Caco-2 (cell line): ENCODE data around the gene PARD3. TPM values are rescaled to one million over a fixed set of nuclear protein-coding genes. Genes with fewer than 3 reads are reported as not detected.

Source experiments
- BruUV-seq: library from RNA; stranded (reverse); fragments of 400-500 nt; replicated peaks from 2 replicates; lab custom pipeline; 2021; lab: Mats Ljungman, UMichigan
- CTCF ChIA-PET: fragments of 300-600 bp; sonication (Branson Sonifier 250); formaldehyde crosslinking; loops from one replicate; lab custom pipeline; 2022; ENCODE audit warnings: antibody characterized with exemption; lab: Charles Lee
- POLR2A ChIA-PET: fragments of 300-600 bp; sonication (Branson Sonifier 250); formaldehyde crosslinking; loops from one replicate; lab custom pipeline; 2022; ENCODE audit warnings: antibody characterized with exemption; lab: Charles Lee
- DNase-seq, 2 experiments: peaks; one replicate each; pipeline versions ENCODE4 v3.0.0 to v3.0.0-alpha.2; 2020 to 2022
- H3K27me3 ChIP-seq: replicated peaks from 2 replicates; pipeline ENCODE4 v1.6.0; 2011; ENCODE audit warnings: low read length; ENCODE audit not compliant: control insufficient read depth, insufficient read depth
- H3K36me3 ChIP-seq: 2 replicates; pipeline ENCODE4 v1.5.1; 2011; ENCODE audit warnings: low read length; ENCODE audit not compliant: control insufficient read depth, insufficient read depth
- H3K4me1 ChIP-seq: fragments of 250-450 bp; sonication (Bioruptor Pico); 2 replicates; pipeline ENCODE4 v1.5.1; 2020; ENCODE audit warnings: mild to moderate bottlenecking
- H3K4me3 ChIP-seq: 2 replicates; pipeline ENCODE4 v1.5.1; 2011; ENCODE audit warnings: low read depth, mild to moderate bottlenecking, control low read depth, low read length
- H3K9me3 ChIP-seq: fragments of 250-450 bp; sonication (Bioruptor Pico); 2 replicates; pipeline ENCODE4 v1.5.1; 2020; ENCODE audit warnings: mild to moderate bottlenecking, moderate library complexity
- H3K27ac Mint-ChIP-seq: one replicate; pipeline ENCODE4 v1.8.0; 2022; ENCODE audit warnings: mixed read lengths; ENCODE audit not compliant: unreplicated experiment
- H3K27me3 Mint-ChIP-seq: one replicate; pipeline ENCODE4 v1.8.0; 2022; ENCODE audit warnings: mixed read lengths; ENCODE audit not compliant: insufficient read depth, unreplicated experiment
- H3K36me3 Mint-ChIP-seq: one replicate; pipeline ENCODE4 v1.8.0; 2022; ENCODE audit warnings: mild to moderate bottlenecking, mixed read lengths; ENCODE audit not compliant: insufficient read depth, unreplicated experiment
- H3K4me1 Mint-ChIP-seq: one replicate; pipeline ENCODE4 v1.8.0; 2022; ENCODE audit warnings: low read depth, mixed read lengths; ENCODE audit not compliant: unreplicated experiment
- H3K4me3 Mint-ChIP-seq: one replicate; pipeline ENCODE4 v1.8.0; 2022; ENCODE audit warnings: mild to moderate bottlenecking, moderate library complexity, mixed read lengths; ENCODE audit not compliant: unreplicated experiment
- H3K9me3 Mint-ChIP-seq: one replicate; pipeline ENCODE4 v1.8.0; 2022; ENCODE audit warnings: mixed read lengths; ENCODE audit not compliant: unreplicated experiment
- intact Hi-C: fragments of 100-400 bp; cut with micrococcal nuclease; formaldehyde crosslinking; loops from one replicate; pipeline ENCODE4 v1.10.0; 2022; ENCODE audit not compliant: unreplicated experiment
- total RNA-seq: library from RNA; stranded (reverse); gene quantifications from 2 replicates; pipeline ENCODE4 v1.2.3, GENCODE V29; 2022
- TF ChIP-seq, protein P1 (sequence below), 2 experiments: fragments of 200-600 bp in 1 of 2; IDR thresholded peaks; 1 replicate in 1 of 2; 2 replicates in 1 of 2; pipeline versions ENCODE4 v1.5.1 to v1.8.0; 2011 to 2022; ENCODE audit warnings: antibody characterized with exemption in 1 of 2, control low read depth in 1 of 2, inconsistent platforms in 1 of 2, low read depth in 1 of 2, low read length in 1 of 2, mild to moderate bottlenecking in 1 of 2, moderate library complexity in 1 of 2; ENCODE audit not compliant: insufficient read depth in 1 of 2, severe bottlenecking in 1 of 2, unreplicated experiment in 1 of 2

The PARD3 gene
- total RNA-seq, 1 experiment from 2014 or later = 80.7 TPM

DNA sequence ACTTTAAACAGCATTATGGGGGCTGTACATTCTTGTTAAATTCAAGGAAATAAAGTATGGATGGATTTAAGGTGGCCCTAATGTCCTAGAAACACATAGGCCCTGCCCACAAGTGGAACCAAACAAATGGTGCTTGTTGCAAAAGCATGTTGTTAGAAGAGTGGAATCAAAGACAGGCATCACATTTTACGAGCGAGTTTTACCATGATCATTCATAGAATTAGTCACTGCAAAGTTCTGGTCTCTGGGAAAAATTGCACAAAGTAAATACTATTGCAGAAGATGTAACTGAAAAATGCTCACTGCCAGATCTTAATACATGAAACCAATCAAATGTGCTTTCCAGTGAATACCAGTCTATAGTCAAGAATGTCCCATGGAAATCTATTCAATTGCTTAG is 677.1 kb downstream of the PARD3 start:
- intact Hi-C loops = no loop called here
- no peaks in the 10 kb centered on the region for H3K4me1 ChIP-seq
- Mint-ChIP-seq H3K27me3 (no peaks in the 10 kb centered on the region), H3K4me1 (no peaks in the 10 kb centered on the region), H3K36me3 (no peaks in the 10 kb centered on the region), H3K27ac (no peak overlapping the region), H3K9me3 (no peaks in the 10 kb centered on the region), H3K4me3 (no peak overlapping the region)
- POLR2A ChIA-PET = no interaction called here
- no TSS peak for BruUV-seq
- CTCF ChIA-PET = no interaction called here
- no peaks in the 10 kb centered on the region for H3K36me3 ChIP-seq
- H3K27me3 ChIP-seq = no peaks in the 10 kb centered on the region
- H3K9me3 ChIP-seq = no peaks in the 10 kb centered on the region
- TF ChIP-seq, protein P1, sequence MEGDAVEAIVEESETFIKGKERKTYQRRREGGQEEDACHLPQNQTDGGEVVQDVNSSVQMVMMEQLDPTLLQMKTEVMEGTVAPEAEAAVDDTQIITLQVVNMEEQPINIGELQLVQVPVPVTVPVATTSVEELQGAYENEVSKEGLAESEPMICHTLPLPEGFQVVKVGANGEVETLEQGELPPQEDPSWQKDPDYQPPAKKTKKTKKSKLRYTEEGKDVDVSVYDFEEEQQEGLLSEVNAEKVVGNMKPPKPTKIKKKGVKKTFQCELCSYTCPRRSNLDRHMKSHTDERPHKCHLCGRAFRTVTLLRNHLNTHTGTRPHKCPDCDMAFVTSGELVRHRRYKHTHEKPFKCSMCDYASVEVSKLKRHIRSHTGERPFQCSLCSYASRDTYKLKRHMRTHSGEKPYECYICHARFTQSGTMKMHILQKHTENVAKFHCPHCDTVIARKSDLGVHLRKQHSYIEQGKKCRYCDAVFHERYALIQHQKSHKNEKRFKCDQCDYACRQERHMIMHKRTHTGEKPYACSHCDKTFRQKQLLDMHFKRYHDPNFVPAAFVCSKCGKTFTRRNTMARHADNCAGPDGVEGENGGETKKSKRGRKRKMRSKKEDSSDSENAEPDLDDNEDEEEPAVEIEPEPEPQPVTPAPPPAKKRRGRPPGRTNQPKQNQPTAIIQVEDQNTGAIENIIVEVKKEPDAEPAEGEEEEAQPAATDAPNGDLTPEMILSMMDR (IDR thresholded peaks at IDR 0.05; ENCODE audit: insufficient read depth in 1 of 2, low read depth in 1 of 2, low read length in 1 of 2, severe bottlenecking in 1 of 2, unreplicated experiment in 1 of 2) = no peak
- no peak overlapping the region for H3K4me3 ChIP-seq
- DNase-seq = no peak

DNA sequence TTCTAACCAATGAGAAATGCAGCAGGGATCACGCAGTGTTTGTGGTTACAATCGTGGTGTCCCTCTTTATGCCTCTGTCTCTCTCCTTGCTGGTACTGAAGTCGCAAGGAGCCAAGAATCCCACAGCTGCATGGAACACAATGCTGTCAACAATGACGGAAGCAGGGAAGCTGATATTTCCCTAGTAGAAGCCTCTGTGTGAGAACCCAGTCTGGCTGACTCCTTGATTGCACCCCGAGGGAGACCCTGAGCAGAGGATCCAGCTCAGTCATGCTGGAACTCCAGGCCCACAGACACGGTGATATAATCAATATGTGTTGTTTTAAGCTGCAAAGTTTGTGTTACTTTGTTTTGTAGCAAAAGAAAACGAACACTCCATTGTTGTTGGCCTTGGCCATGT is 677.9 kb downstream of the PARD3 start:
- no peak overlapping the region for H3K4me3 ChIP-seq
- H3K9me3 ChIP-seq = no peaks in the 10 kb centered on the region
- TF ChIP-seq, protein P1 (IDR thresholded peaks at IDR 0.05; ENCODE audit: insufficient read depth in 1 of 2, low read depth in 1 of 2, low read length in 1 of 2, severe bottlenecking in 1 of 2, unreplicated experiment in 1 of 2) = no peak
- intact Hi-C loops = no loop called here
- no peak overlapping the region for H3K4me3 Mint-ChIP-seq
- no peaks in the 10 kb centered on the region for H3K36me3 ChIP-seq
- H3K9me3 Mint-ChIP-seq = no peaks in the 10 kb centered on the region
- H3K27me3 Mint-ChIP-seq = no peaks in the 10 kb centered on the region
- no peaks in the 10 kb centered on the region for H3K27me3 ChIP-seq
- DNase-seq = no peak
- no peaks in the 10 kb centered on the region for H3K36me3 Mint-ChIP-seq
- CTCF ChIA-PET = no interaction called here
- H3K4me1 Mint-ChIP-seq = no peaks in the 10 kb centered on the region
- no TSS peak for BruUV-seq
- no peaks in the 10 kb centered on the region for H3K4me1 ChIP-seq
- POLR2A ChIA-PET = no interaction called here
- H3K27ac Mint-ChIP-seq = no peak overlapping the region

DNA sequence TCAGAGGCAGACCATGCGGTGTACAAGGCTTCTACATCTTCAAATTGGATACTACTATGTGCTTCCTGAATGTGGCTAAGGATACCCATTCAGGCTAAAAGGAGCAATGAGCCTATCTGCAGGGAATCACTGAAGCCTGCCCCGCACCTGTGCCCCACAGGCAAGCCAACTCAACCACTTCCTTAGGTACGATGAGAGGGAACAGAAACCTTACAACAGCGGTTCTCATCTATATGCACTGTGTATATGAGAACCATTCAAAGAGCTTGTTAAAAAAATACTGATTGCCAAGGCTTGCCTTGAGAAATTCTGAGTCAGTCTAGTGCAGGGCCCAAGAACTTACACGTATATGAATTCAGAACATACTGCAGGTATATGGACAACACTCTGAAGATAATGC is 679.6 kb downstream of the PARD3 start:
- intact Hi-C loops = no loop called here
- BruUV-seq = no TSS peak
- H3K4me1 Mint-ChIP-seq = no peaks in the 10 kb centered on the region

More for the DNA sequence above, 679.6 kb downstream of the PARD3 start:
- DNase-seq = no peak
- CTCF ChIA-PET = no interaction called here
- Mint-ChIP-seq H3K9me3 (peaks cover 4% of the 10 kb centered on the region), H3K4me3 (no peak overlapping the region), H3K36me3 (no peaks in the 10 kb centered on the region), H3K27me3 (no peaks in the 10 kb centered on the region), H3K27ac (no peak overlapping the region)
- H3K4me1 ChIP-seq = no peaks in the 10 kb centered on the region
- H3K36me3 ChIP-seq = no peaks in the 10 kb centered on the region
- H3K27me3 ChIP-seq = no peaks in the 10 kb centered on the region
- TF ChIP-seq, protein P1 (IDR thresholded peaks at IDR 0.05; ENCODE audit: insufficient read depth in 1 of 2, low read depth in 1 of 2, low read length in 1 of 2, severe bottlenecking in 1 of 2, unreplicated experiment in 1 of 2) = no peak
- no peaks in the 10 kb centered on the region for H3K9me3 ChIP-seq
- POLR2A ChIA-PET = no interaction called here
- H3K4me3 ChIP-seq = no peak overlapping the region
